ENCODE data around the gene MAN1A2. TPM values are rescaled to one million over a fixed set of nuclear protein-coding genes. Genes with fewer than 3 reads are reported as not detected.

The MAN1A2 gene
- total and polyA plus RNA-seq, 10 of the 15 experiments (the other 5 are each of a cell fraction or from before 2014, with no cell fraction given), result 2.8 to 23.6 (median 16.0) TPM

- TF ChIP-seq SKIL (IDR thresholded peaks at IDR 0.05; ENCODE audit: low read depth, poor library complexity, severe bottlenecking) (no peak), RELB (IDR thresholded peaks at IDR 0.05; ENCODE audit: low read depth) (0 out of 2 replicates have a peak, but pooled peaks have one; percentile 11), TBL1XR1 (IDR thresholded peaks at IDR 0.05; ENCODE audit: low read depth, low read length) (no peak), CEBPZ (IDR thresholded peaks at IDR 0.05; ENCODE audit: low read depth, low read length) (no peak), CREM (IDR thresholded peaks at IDR 0.05; ENCODE audit: low read depth) (0 out of 2 replicates have a peak, but pooled peaks have one; percentile 7), NKRF (conservative IDR thresholded peaks at IDR 0.05) (peak; percentile 75; the same call in 1 of the 2 replicates), KLF5 (IDR thresholded peaks at IDR 0.05; ENCODE audit: partially characterized antibody) (peak; percentile 37), MEF2A (IDR thresholded peaks at IDR 0.05; ENCODE audit: insufficient read depth, low read depth, low read length) (no peak), IRF5 (IDR thresholded peaks at IDR 0.05; ENCODE audit: borderline replicate concordance) (no peak), CUX1 (IDR thresholded peaks at IDR 0.05; ENCODE audit: insufficient replicate concordance, low read depth, low read length) (no peak)
These were observed 838 bp upstream of the MAN1A2 start (continued) for GRCh38 chr1:117366177-117367045.
